Heart right ventricle (tissue), 16 donors: ENCODE measurements around the gene UNC5CL. TPM values are rescaled to one million over a fixed set of nuclear protein-coding genes. Genes with fewer than 3 reads are reported as not detected.
"Not testable (repeated sequence)": the region's sequence is repeated elsewhere in the genome, so short reads cannot be mapped to it uniquely, and the experiment has no call there.

Experiments used
- ATAC-seq, 8 donors: fragments of 200-7000 bp; cut with Tn5 transposase; one replicate each; pipeline ENCODE4 v1.9.1; 2020; ENCODE audit warnings: mild to moderate bottlenecking in 8 of 8, moderate library complexity in 8 of 8, moderate number of reproducible peaks in 1 of 8
- DNase-seq, 2 donors: peaks; one replicate each; pipeline ENCODE4 v3.0.0-alpha.2; 2020
- H3K27ac ChIP-seq, 10 donors: fragments of 200-600 bp; sonication (generic) in 2 of 10; one replicate each; pipeline versions ENCODE4 v1.5.0 to v1.8.0; 2020 to 2022; ENCODE audit warnings: mild to moderate bottlenecking in 3 of 10
- H3K27me3 ChIP-seq, 7 donors: fragments of 200-600 bp; one replicate each; pipeline ENCODE4 v1.8.0; 2021 to 2022; ENCODE audit warnings: mild to moderate bottlenecking in 2 of 7
- H3K36me3 ChIP-seq, 9 donors: fragments of 200-600 bp; sonication (generic) in 1 of 9; one replicate each; pipeline versions ENCODE4 v1.5.0 to v1.8.0; 2020 to 2022; ENCODE audit warnings: mild to moderate bottlenecking in 2 of 9
- H3K4me1 ChIP-seq, 9 donors: fragments of 200-600 bp; sonication (generic) in 1 of 9; one replicate each; pipeline versions ENCODE4 v1.5.0 to v1.8.0; 2020 to 2022; ENCODE audit warnings: mild to moderate bottlenecking in 4 of 9
- H3K4me3 ChIP-seq, 10 donors: fragments of 200-600 bp; sonication (generic) in 2 of 10; one replicate each; pipeline versions ENCODE4 v1.5.0 to v1.8.0; 2020 to 2022; ENCODE audit warnings: mild to moderate bottlenecking in 7 of 10, moderate library complexity in 2 of 10
- H3K9me3 ChIP-seq, 11 donors: fragments of 200-600 bp in 10 of 11; sonication (generic) in 2 of 11; one replicate each; pipeline versions ENCODE4 v1.5.0 to v1.8.0; 2013 to 2022; ENCODE audit warnings: mild to moderate bottlenecking in 2 of 11, control low read depth in 1 of 11, moderate library complexity in 1 of 11
- WGBS, 2 donors: extraction: QIAGEN DNeasy Blood & Tissue Kit; methylation state at CpG; one replicate each; pipeline ENCODE4 v1.1.7; 2013; ENCODE audit warnings: inconsistent platforms in 1 of 2; 5-methylcytosine and 5-hydroxymethylcytosine counted together
- intact Hi-C, 10 donors: fragments of 100-400 bp; cut with DNase I; formaldehyde crosslinking; loops; one replicate each; pipeline versions ENCODE4 v1.11.1 to v1.14.2; 2022
- polyA plus RNA-seq, 2 donors: library from polyadenylated mRNA; stranded (reverse); fragments of 200-250 nt; gene quantifications; one replicate each; pipeline ENCODE4 v1.2.3, GENCODE V29; 2013
- total RNA-seq, 10 donors: library from RNA; stranded (reverse); fragmentation: NEBNext Ultra II Directional in 3 of 10; extraction: Animal tissue kit (Norgen Biotek cat#: 25700) in 3 of 10; gene quantifications; one replicate each; pipeline versions ENCODE4 v1.2.1 to v1.2.4, GENCODE V29; 2021 to 2023
- TF ChIP-seq, protein P1 (sequence below), 9 donors: fragments of 200-600 bp; sonication (generic) in 2 of 9; IDR thresholded peaks; one replicate each; pipeline versions ENCODE4 v1.5.0 to v1.8.0; 2021 to 2022; ENCODE audit warnings: antibody characterized with exemption in 9 of 9, mild to moderate bottlenecking in 5 of 9, moderate library complexity in 1 of 9
- donor health status: Arrhythmogenic right ventricular cardiomyopathy.
- donor health status: ischemic (EF 13 %, LVEDD 7.1; RV severe dilation, severe dysfunction).
- donor health status: healthy with polysubstance abuse.
- donor health status: DM: no; HTN: yes; CAD: no.
- donor health status: DM: no; HTN: no; CAD: no.
- donor health status: ischemic (EF 25% LVEDD 6.9; RV normal size, moderate dysfunction).
- donor health status: ischemic (EF 25% LVEDD 5.7; RV mildly dilated, moderate dysfunction).
- donor health status: healthy.
- donor health status: DM: yes; HTN: yes; CAD: no.
- donor health status: Ischemic cardiomyopathy.
- donor health status: ischemic (EF 35%, LVEDD 5.7; RV mildly dilated, moderate dysfunction).
- donor health status: nonischemic (EF 11% LVEDD 7.7; RV severe dilation, severe dysfunction).
- donor health status: DM: yes; HTN: yes; CAD: no.
- donor health status: PGD.
- donor health status: ischemic (EF 29% LVEDD 5.4; RV normal size, mild dysfunction).
- donor health status: nonischemic (EF 23%, LVEDD 6.1; RV moderate dilation, normal function).

UNC5CL gene
- total and polyA plus RNA-seq, 12 donors, result 0.19 to 1.9 (median 0.45) TPM

DNA sequence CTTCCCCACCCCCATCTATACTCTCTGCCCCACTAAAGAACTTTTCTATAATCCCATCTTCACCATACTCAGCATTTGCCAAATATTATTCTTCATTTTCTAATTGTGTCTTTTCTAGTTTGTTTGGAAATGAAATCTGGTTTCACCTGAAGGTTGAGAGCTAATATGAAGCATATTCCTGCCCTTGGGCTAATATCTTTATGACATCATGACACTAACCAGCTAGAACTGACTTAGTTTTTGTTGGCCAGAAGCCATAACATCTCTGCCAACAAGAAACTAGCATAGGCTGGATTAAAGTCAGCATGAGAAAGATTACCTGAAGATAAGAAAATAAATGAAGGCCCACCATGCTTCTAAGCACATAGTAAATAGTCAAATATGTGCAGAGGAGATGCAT, 16.7 kb downstream of the UNC5CL start:
- Histone ChIP-seq H3K27me3 (no peaks in the 10 kb centered on the region), H3K36me3 (no peaks in the 10 kb centered on the region), H3K4me3 (no peak overlapping the region), H3K9me3 (peaks cover 0 to 17% (median 0%) of the 10 kb centered on the region in 11 donors), H3K4me1 (peaks cover 0 to 14% (median 0%) of the 10 kb centered on the region in 9 donors), H3K27ac (no peak overlapping the region)
- no peak for ATAC-seq
- TF ChIP-seq, protein P1, sequence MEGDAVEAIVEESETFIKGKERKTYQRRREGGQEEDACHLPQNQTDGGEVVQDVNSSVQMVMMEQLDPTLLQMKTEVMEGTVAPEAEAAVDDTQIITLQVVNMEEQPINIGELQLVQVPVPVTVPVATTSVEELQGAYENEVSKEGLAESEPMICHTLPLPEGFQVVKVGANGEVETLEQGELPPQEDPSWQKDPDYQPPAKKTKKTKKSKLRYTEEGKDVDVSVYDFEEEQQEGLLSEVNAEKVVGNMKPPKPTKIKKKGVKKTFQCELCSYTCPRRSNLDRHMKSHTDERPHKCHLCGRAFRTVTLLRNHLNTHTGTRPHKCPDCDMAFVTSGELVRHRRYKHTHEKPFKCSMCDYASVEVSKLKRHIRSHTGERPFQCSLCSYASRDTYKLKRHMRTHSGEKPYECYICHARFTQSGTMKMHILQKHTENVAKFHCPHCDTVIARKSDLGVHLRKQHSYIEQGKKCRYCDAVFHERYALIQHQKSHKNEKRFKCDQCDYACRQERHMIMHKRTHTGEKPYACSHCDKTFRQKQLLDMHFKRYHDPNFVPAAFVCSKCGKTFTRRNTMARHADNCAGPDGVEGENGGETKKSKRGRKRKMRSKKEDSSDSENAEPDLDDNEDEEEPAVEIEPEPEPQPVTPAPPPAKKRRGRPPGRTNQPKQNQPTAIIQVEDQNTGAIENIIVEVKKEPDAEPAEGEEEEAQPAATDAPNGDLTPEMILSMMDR (IDR thresholded peaks at IDR 0.05), result no peak
- intact Hi-C loops, result loop anchor here in 8 of 10 donors (5.0 to 10.0 kb wide), 7 partner anchors 125 to 1677 kb away; no protein-coding TSS in a partner anchor
- no peak for DNase-seq

DNA sequence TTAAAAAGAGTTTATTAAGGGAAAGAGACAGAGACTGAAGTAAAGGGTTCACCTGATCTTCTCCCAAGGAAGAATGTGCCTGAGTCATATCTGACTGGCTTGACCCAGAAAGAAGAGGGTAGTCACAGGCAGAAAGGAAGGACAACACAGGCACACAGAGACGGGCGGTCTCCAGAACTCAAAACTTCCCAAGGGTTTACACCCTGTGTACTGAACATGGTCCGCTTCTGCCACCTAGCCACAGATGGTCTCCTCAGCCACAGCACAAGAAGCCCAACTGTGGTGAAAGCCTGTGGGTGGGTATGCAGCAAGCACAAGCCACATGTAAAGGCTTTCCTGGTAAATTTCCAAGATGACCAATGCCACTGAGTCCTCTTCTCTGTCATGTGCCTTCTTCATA, 17.2 kb downstream of the UNC5CL start:
- no peak overlapping the region for H3K27ac ChIP-seq
- TF ChIP-seq, protein P1 (IDR thresholded peaks at IDR 0.05), result peak in 6 of 9 donors; percentile 17 to 52 (median 40)
- no peak overlapping the region for H3K4me3 ChIP-seq
- 72 to 74% methylated on average over 3 of the region's 3 CpGs for WGBS, 2 donors
- intact Hi-C loops, result loop anchor here in 8 of 10 donors (5.0 to 10.0 kb wide), 7 partner anchors 125 to 1677 kb away; no protein-coding TSS in a partner anchor
- peaks cover 0 to 10% (median 0%) of the 10 kb centered on the region in 9 donors for H3K4me1 ChIP-seq
- H3K36me3 ChIP-seq, result no peaks in the 10 kb centered on the region
- DNase-seq, result peak in 1 of 2 donors; percentile 25
- no peaks in the 10 kb centered on the region for H3K27me3 ChIP-seq
- peaks cover 0 to 17% (median 0%) of the 10 kb centered on the region in 11 donors for H3K9me3 ChIP-seq
- ATAC-seq, result peak in 7 of 8 donors; percentile 56 to 90 (median 75)

DNA sequence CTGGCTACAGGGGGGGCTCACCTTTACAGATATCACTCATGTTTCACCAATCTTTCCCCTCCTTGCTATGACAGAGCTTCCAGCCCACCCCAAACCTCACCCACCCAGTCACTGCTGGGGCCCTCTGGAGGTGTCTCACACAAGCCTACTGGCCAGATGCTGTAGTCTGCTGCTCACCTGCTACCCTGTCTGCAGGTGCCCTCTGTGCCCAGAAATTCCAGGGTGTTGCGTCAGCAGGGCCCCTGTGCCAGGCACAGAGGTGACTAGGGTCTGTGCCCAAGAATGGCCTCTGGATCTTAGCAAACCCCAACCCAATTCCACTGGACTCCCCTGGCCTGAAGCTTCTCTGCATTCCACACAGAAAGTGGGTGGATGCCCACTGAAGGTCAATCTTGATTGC, 21.4 kb downstream of the UNC5CL start:
- H3K36me3 ChIP-seq, result no peaks in the 10 kb centered on the region
- H3K4me3 ChIP-seq, result no peak overlapping the region
- TF ChIP-seq, protein P1 (IDR thresholded peaks at IDR 0.05), result no peak
- ATAC-seq (no peak), DNase-seq (no peak)
- no peak overlapping the region for H3K27ac ChIP-seq
- H3K9me3 ChIP-seq, result peaks cover 0 to 17% (median 0%) of the 10 kb centered on the region in 11 donors
- WGBS, 2 donors, result 95 to 100% methylated on average over 1 of the region's 1 CpG
- intact Hi-C loops, result no loop called here
- H3K27me3 ChIP-seq, result no peaks in the 10 kb centered on the region
- H3K4me1 ChIP-seq, result peaks cover 0 to 9% (median 0%) of the 10 kb centered on the region in 9 donors

DNA sequence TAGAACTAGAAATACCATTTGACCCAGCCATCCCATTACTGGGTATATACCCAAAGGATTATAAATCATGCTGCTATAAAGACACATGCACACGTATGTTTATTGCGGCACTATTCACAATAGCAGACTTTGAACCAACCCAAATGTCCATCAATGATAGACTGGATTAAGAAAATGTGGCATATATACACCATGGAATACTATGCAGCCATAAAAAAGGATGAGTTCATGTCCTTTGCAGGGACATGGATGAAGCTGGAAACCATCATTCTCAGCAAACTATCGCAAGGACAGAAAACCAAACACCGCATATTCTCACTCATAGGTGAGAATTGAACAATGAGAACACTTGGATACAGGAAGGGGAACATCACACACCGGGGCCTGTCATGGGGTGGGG, 23.2 kb downstream of the UNC5CL start:
- H3K36me3 ChIP-seq, ATAC-seq, DNase-seq, intact Hi-C loops, H3K4me1 ChIP-seq, H3K4me3 ChIP-seq, H3K27me3 ChIP-seq, H3K27ac ChIP-seq: not testable (repeated sequence)
- WGBS, 2 donors, result 87 to 99% methylated on average over 4 to 5 of the region's 5 CpGs
- peaks cover 0 to 15% (median 0%) of the 10 kb centered on the region in 11 donors for H3K9me3 ChIP-seq

DNA sequence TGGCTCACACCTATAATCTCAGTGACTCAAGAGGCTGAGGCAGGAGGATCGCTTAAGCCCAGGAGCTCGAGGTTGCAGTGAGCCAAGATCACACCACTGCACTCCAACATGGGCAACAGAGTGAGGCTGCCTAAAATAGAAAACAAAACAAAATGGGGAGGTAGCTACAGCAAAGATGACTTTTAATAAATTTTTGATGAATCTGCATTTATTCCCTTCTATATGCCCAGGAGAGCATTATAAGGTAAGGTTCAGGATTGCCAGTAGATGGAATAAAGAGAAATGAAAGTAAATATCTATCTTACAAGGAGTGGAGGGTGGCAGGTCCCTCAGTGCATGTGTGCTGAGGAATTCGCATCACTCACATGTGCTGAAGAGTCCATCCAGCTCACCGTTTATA, 24.2 kb downstream of the UNC5CL start:
- no peak overlapping the region for H3K4me3 ChIP-seq
- ATAC-seq (no peak), DNase-seq (no peak)
- intact Hi-C loops, result no loop called here
- 75 to 78% methylated on average over 4 of the region's 4 CpGs for WGBS, 2 donors
- no peaks in the 10 kb centered on the region for H3K4me1 ChIP-seq
- no peaks in the 10 kb centered on the region for H3K36me3 ChIP-seq
- peaks cover 0 to 4% (median 0%) of the 10 kb centered on the region in 11 donors for H3K9me3 ChIP-seq
- TF ChIP-seq, protein P1 (IDR thresholded peaks at IDR 0.05), result no peak
- no peak overlapping the region for H3K27ac ChIP-seq
- H3K27me3 ChIP-seq, result no peaks in the 10 kb centered on the region
